K562 (cell line): ENCODE measurements around the gene XPO4. TPM values are rescaled to one million over a fixed set of nuclear protein-coding genes. Genes with fewer than 3 reads are reported as not detected.
A peak's percentile ranks its signal among the peaks of the same experiment; 100 is the strongest.

Experiments
- ARID4B ChIP-seq: sonication (generic); formaldehyde crosslinking; IDR thresholded peaks from 2 replicates; pipeline ENCODE4 v1.8.0; 2022; ENCODE audit warnings: mild to moderate bottlenecking, missing genetic modification reagents
- ETS1 ChIP-seq: conservative IDR thresholded peaks from 2 replicates; pipeline ENCODE4 v1.6.1; 2011; ENCODE audit warnings: low read depth, mild to moderate bottlenecking, low read length; ENCODE audit not compliant: control insufficient read depth
- ETV5 ChIP-seq: sonication (generic); formaldehyde crosslinking; IDR thresholded peaks from 2 replicates; pipeline ENCODE4 v1.4.0; 2020; ENCODE audit warnings: low read depth, mild to moderate bottlenecking, missing genetic modification reagents
- HINFP ChIP-seq: fragments of 450-650 bp; conservative IDR thresholded peaks from 2 replicates; pipeline ENCODE4 v1.6.1; 2016; ENCODE audit warnings: missing genetic modification characterization, low read depth, mild to moderate bottlenecking, control low read depth, missing compliant biosample characterization
- MAFF ChIP-seq: IDR thresholded peaks from 2 replicates; pipeline ENCODE4 v1.6.1; 2012; ENCODE audit warnings: low read length, improper control_type of control experiment
- MYBL2 ChIP-seq, 2 experiments: fragments of 450-650 bp in 1 of 2; sonication (generic) in 1 of 2; formaldehyde crosslinking in 1 of 2; IDR thresholded peaks; 2 replicates each; pipeline versions ENCODE4 v1.6.1 to v1.8.1; 2017 to 2022; ENCODE audit warnings: borderline replicate concordance in 1 of 2, inconsistent platforms in 1 of 2, low read depth in 1 of 2, mild to moderate bottlenecking in 1 of 2, missing genetic modification reagents in 1 of 2, moderate library complexity in 1 of 2
- NCOA4 ChIP-seq: fragments of 450-650 bp; IDR thresholded peaks from 2 replicates; pipeline ENCODE4 v1.6.1; 2018; ENCODE audit warnings: mild to moderate bottlenecking; ENCODE audit not compliant: partially characterized antibody
- NFRKB ChIP-seq: fragments of 450-650 bp; IDR thresholded peaks from 2 replicates; pipeline ENCODE4 v1.6.1; 2016; ENCODE audit warnings: low read depth
- NR3C1 ChIP-seq: sonication (generic); formaldehyde crosslinking; IDR thresholded peaks from 2 replicates; pipeline ENCODE4 v1.8.1; 2022; ENCODE audit warnings: missing genetic modification reagents
- RBBP5 ChIP-seq: fragments of 200-600 bp; sonication (generic); IDR thresholded peaks from 2 replicates; pipeline ENCODE4 v1.6.1; 2012; ENCODE audit warnings: borderline replicate concordance, mild to moderate bottlenecking, low read length, control low read depth, inconsistent platforms; ENCODE audit not compliant: insufficient read depth, poor library complexity, severe bottlenecking
- SMAD4 ChIP-seq: fragments of 250-450 bp; sonication (Bioruptor Pico); conservative IDR thresholded peaks from 2 replicates; pipeline ENCODE4 v1.8.0; 2021; ENCODE audit warnings: inconsistent platforms, mild to moderate bottlenecking, moderate library complexity
- STAT5B ChIP-seq: fragments of 250-450 bp; sonication (Bioruptor Pico); IDR thresholded peaks from 2 replicates; pipeline ENCODE4 v1.8.0; 2021; ENCODE audit warnings: mild to moderate bottlenecking, inconsistent platforms
- SUPT5H ChIP-seq: fragments of 450-650 bp; IDR thresholded peaks from 2 replicates; pipeline ENCODE4 v1.6.1; 2016
- TAF15 ChIP-seq: fragments of 200-400 bp; formaldehyde crosslinking; IDR thresholded peaks from 2 replicates; pipeline ENCODE4 v1.6.1; 2017; ENCODE audit warnings: mild to moderate bottlenecking, low read depth, low read length, moderate library complexity
- TCF15 ChIP-seq: fragments of 250-450 bp; sonication (Bioruptor Pico); IDR thresholded peaks from 2 replicates; pipeline ENCODE4 v1.8.0; 2022; ENCODE audit warnings: moderate library complexity, mild to moderate bottlenecking, inconsistent platforms
- TCF3 ChIP-seq: sonication (generic); formaldehyde crosslinking; IDR thresholded peaks from 2 replicates; pipeline ENCODE4 v1.4.0; 2020; ENCODE audit warnings: mild to moderate bottlenecking, missing genetic modification reagents
- ZBTB7A ChIP-seq: IDR thresholded peaks from 2 replicates; pipeline ENCODE4 v1.6.1; 2011; ENCODE audit warnings: low read depth, mild to moderate bottlenecking, low read length, moderate library complexity, borderline replicate concordance; ENCODE audit not compliant: control insufficient read depth
- ZNF324 ChIP-seq: fragments of 250-450 bp; sonication (Bioruptor Pico); IDR thresholded peaks from 2 replicates; pipeline ENCODE4 v1.4.0; 2020; ENCODE audit warnings: mild to moderate bottlenecking
- polyA plus RNA-seq, 8 experiments: library from polyadenylated mRNA; depleted of rRNA in 4 of 8; stranded (reverse) in 5 of 8; unstranded in 3 of 8; fragments of >200 nt; fragmentation: Nextera tagmentation in 2 of 8; fragmentation: Illumina TruSeq in 1 of 8; extraction: Ambion mirVana in 2 of 8; extraction: Trizol in 1 of 8; gene quantifications; 2 replicates each; pipeline versions ENCODE4 v1.2.1 to v1.2.3, GENCODE V29; 2011 to 2014; ENCODE audit warnings: inconsistent platforms in 1 of 8, missing spikeins in 1 of 8
- total RNA-seq, 7 experiments: library from RNA; depleted of rRNA in 6 of 7; stranded (reverse); fragments of >200 nt in 6 of 7; fragmentation: Illumina TruSeq in 2 of 7; extraction: Trizol in 2 of 7; gene quantifications; 2 replicates each; pipeline versions ENCODE4 v1.2.1 to v1.2.3, GENCODE V29; 2011 to 2021; ENCODE audit warnings: low replicate concordance in 1 of 7

XPO4 gene
- total and polyA plus RNA-seq, 9 of the 15 experiments (the other 6 are each of a cell fraction or from before 2014, with no cell fraction given): 5.5 to 25.1 (median 17.5) TPM

GRCh38 chr13:20901668-20902437 lies 693 bp downstream of the XPO4 start (continued):
- TF ChIP-seq HINFP (tag) (no peak), TCF3 (CRISPR knock-in tag) (no peak), TCF15 (no peak), STAT5B (no peak), ZNF324 (CRISPR knock-in tag) (no peak), MAFF (0 out of 2 replicates have a peak, but pooled peaks have one; percentile 5), NR3C1 (CRISPR knock-in tag) (peak; percentile 31; the same call in 1 of the 2 replicates), RBBP5 (no peak), ETS1 (no peak), ETV5 (CRISPR knock-in tag) (no peak), MYBL2 (IDR thresholded peaks at IDR 0.05; ENCODE audit: low read depth) (no peak), MYBL2 (CRISPR knock-in tag; IDR thresholded peaks at IDR 0.05; ENCODE audit: borderline replicate concordance) (no peak), NFRKB (no peak), ZBTB7A (no peak), SUPT5H (0 out of 2 replicates have a peak, but pooled peaks have one; percentile 34), ARID4B (CRISPR knock-in tag) (0 out of 2 replicates have a peak, but pooled peaks have one; percentile 13), SMAD4 (CRISPR knock-in tag) (no peak), TAF15 (no peak), NCOA4 (no peak)
